Panc1 (cell line): Measurements from ENCODE around the gene PPARG.

Experiments
- POLR2AphosphoS5 ChIP-seq: IDR thresholded peaks from 2 replicates; pipeline ENCODE4 v1.6.1; 2012; ENCODE audit warnings: mild to moderate bottlenecking, low read depth, low read length, moderate library complexity
- SIN3A ChIP-seq: IDR thresholded peaks from 2 replicates; pipeline ENCODE4 v1.6.1; 2012; ENCODE audit warnings: low read depth, mild to moderate bottlenecking, low read length, moderate library complexity, borderline replicate concordance; ENCODE audit not compliant: insufficient read depth
- TF ChIP-seq, protein P1 (sequence below): fragments of 450-650 bp; IDR thresholded peaks from 2 replicates; pipeline ENCODE4 v1.5.1; 2017; ENCODE audit warnings: mild to moderate bottlenecking
- TF ChIP-seq, protein P2 (sequence below), 2 experiments: IDR thresholded peaks; 2 replicates each; pipeline ENCODE4 v1.6.1; 2011 to 2012; ENCODE audit warnings: low read depth in 2 of 2, control low read depth in 1 of 2, low read length in 1 of 2, mild to moderate bottlenecking in 1 of 2, moderate library complexity in 1 of 2; ENCODE audit not compliant: insufficient read depth in 1 of 2

DNA sequence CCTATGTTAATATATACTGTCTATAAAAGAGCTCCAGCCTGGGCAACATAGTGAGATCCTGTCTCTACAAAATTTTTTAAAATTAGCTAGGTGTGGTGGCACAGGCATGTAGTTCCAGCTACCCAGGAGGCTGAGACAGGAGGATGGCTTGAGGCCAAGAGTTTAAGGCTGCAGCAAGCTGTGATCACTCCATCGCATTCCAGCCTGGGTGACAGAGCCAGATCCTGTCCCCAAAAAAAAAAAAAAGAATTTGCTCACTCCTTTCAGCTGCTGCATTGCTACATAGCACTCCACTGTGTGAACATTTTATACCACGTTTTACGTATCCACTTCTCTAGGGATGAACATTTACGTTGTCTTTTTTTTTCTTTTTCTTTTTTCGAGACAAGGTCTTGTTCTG is 189.5 kb downstream of the PPARG start:
- TF ChIP-seq, protein P1, sequence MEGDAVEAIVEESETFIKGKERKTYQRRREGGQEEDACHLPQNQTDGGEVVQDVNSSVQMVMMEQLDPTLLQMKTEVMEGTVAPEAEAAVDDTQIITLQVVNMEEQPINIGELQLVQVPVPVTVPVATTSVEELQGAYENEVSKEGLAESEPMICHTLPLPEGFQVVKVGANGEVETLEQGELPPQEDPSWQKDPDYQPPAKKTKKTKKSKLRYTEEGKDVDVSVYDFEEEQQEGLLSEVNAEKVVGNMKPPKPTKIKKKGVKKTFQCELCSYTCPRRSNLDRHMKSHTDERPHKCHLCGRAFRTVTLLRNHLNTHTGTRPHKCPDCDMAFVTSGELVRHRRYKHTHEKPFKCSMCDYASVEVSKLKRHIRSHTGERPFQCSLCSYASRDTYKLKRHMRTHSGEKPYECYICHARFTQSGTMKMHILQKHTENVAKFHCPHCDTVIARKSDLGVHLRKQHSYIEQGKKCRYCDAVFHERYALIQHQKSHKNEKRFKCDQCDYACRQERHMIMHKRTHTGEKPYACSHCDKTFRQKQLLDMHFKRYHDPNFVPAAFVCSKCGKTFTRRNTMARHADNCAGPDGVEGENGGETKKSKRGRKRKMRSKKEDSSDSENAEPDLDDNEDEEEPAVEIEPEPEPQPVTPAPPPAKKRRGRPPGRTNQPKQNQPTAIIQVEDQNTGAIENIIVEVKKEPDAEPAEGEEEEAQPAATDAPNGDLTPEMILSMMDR: no peak
- TF ChIP-seq SIN3A: no peak
- no peak for TF ChIP-seq POLR2AphosphoS5
- TF ChIP-seq, protein P2, sequence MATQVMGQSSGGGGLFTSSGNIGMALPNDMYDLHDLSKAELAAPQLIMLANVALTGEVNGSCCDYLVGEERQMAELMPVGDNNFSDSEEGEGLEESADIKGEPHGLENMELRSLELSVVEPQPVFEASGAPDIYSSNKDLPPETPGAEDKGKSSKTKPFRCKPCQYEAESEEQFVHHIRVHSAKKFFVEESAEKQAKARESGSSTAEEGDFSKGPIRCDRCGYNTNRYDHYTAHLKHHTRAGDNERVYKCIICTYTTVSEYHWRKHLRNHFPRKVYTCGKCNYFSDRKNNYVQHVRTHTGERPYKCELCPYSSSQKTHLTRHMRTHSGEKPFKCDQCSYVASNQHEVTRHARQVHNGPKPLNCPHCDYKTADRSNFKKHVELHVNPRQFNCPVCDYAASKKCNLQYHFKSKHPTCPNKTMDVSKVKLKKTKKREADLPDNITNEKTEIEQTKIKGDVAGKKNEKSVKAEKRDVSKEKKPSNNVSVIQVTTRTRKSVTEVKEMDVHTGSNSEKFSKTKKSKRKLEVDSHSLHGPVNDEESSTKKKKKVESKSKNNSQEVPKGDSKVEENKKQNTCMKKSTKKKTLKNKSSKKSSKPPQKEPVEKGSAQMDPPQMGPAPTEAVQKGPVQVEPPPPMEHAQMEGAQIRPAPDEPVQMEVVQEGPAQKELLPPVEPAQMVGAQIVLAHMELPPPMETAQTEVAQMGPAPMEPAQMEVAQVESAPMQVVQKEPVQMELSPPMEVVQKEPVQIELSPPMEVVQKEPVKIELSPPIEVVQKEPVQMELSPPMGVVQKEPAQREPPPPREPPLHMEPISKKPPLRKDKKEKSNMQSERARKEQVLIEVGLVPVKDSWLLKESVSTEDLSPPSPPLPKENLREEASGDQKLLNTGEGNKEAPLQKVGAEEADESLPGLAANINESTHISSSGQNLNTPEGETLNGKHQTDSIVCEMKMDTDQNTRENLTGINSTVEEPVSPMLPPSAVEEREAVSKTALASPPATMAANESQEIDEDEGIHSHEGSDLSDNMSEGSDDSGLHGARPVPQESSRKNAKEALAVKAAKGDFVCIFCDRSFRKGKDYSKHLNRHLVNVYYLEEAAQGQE (IDR thresholded peaks at IDR 0.05; ENCODE audit: insufficient read depth in 1 of 2, low read depth in 2 of 2, low read length in 1 of 2): no peak
